HCT116 (cell line): ENCODE results near the gene DCAF8L2. TPM values are rescaled to one million over a fixed set of nuclear protein-coding genes. Genes with fewer than 3 reads are reported as not detected.

Experiments used
- ATAC-seq: fragments of 200-7000 bp; cut with Tn5 transposase; 2 replicates; pipeline ENCODE4 v1.9.1; 2020; ENCODE audit warnings: mild to moderate bottlenecking, moderate library complexity
- BruUV-seq: library from RNA; stranded (reverse); fragments of 400-500 nt; replicated peaks from 2 replicates; lab custom pipeline; 2021; lab: Mats Ljungman, UMichigan
- CTCF ChIA-PET: fragments of 300-600 bp; sonication (Branson Sonifier 250); formaldehyde crosslinking; loops from one replicate; lab custom pipeline; 2021; ENCODE audit warnings: antibody characterized with exemption; lab: Charles Lee
- POLR2A ChIA-PET: fragments of 300-600, 350-600 bp; sonication (Branson Sonifier 250); formaldehyde crosslinking; loops from one replicate; lab custom pipeline; 2021; ENCODE audit warnings: antibody characterized with exemption; lab: Charles Lee
- RAD21 ChIA-PET, 2 experiments: fragments of 300-600 bp; sonication (Branson Sonifier 250); formaldehyde crosslinking; loops; one replicate each; lab custom pipeline; 2023; ENCODE audit warnings: low total read pairs in 2 of 2; ENCODE audit not compliant: uncharacterized antibody in 2 of 2, unreplicated experiment in 2 of 2, low non-redundant PET in 1 of 2; lab: Charles Lee
- DNase-seq: peaks from one replicate; pipeline ENCODE4 v3.0.0-alpha.2; 2010; ENCODE audit warnings: low read depth, low spot score
- H2AFZ ChIP-seq: fragments of 200-600 bp; shearing (Covaris generic), sonication (generic); 2 replicates; pipeline ENCODE4 v1.6.1; 2017; ENCODE audit warnings: low read depth, mixed run types, mixed read lengths, antibody characterized with exemption, low read length; ENCODE audit not compliant: poor library complexity, severe bottlenecking
- H3K27ac ChIP-seq: 2 replicates; pipeline ENCODE4 v1.5.1; 2012; ENCODE audit warnings: low read depth, low read length
- H3K27me3 ChIP-seq: fragments of 200-600 bp; sonication (generic); 2 replicates; pipeline ENCODE4 v1.6.1; 2016; ENCODE audit warnings: mixed run types, low read length, mixed read lengths; ENCODE audit not compliant: insufficient read depth
- H3K36me3 ChIP-seq, 2 experiments: fragments of 200-500 bp in 1 of 2; fragments of 200-600 bp in 1 of 2; sonication (Bioruptor generic) in 1 of 2; sonication (generic) in 1 of 2; 2 replicates each; pipeline versions ENCODE4 v1.5.1 to v1.6.1; 2014 to 2016; ENCODE audit warnings: low read length in 2 of 2, inconsistent platforms in 1 of 2, mixed read lengths in 1 of 2, mixed run types in 1 of 2; ENCODE audit not compliant: insufficient read depth in 2 of 2, control insufficient read depth in 1 of 2
- H3K4me1 ChIP-seq, 2 experiments: fragments of 200-600 bp in 1 of 2; sonication (generic) in 1 of 2; 2 replicates each; pipeline versions ENCODE4 v1.5.1 to v1.6.1; 2012 to 2017; ENCODE audit warnings: low read length in 2 of 2, inconsistent platforms in 1 of 2, mild to moderate bottlenecking in 1 of 2, mixed read lengths in 1 of 2, mixed run types in 1 of 2, moderate library complexity in 1 of 2; ENCODE audit not compliant: insufficient read depth in 2 of 2, control insufficient read depth in 1 of 2
- H3K4me2 ChIP-seq: fragments of 200-600 bp; sonication (generic); 2 replicates; pipeline ENCODE4 v1.6.1; 2017; ENCODE audit warnings: mixed run types, low read length, mixed read lengths
- H3K4me3 ChIP-seq, 2 experiments: fragments of 200-600 bp in 1 of 2; sonication (generic) in 1 of 2; replicated peaks in 1 of 2; 2 replicates each; pipeline ENCODE4 v1.5.1; 2011 to 2016; ENCODE audit warnings: low read length in 2 of 2, control low read depth in 1 of 2, low read depth in 1 of 2, mild to moderate bottlenecking in 1 of 2, mixed read lengths in 1 of 2, mixed run types in 1 of 2
- H3K79me2 ChIP-seq: fragments of 200-600 bp; sonication (generic); 2 replicates; pipeline ENCODE4 v1.6.1; 2017; ENCODE audit warnings: mild to moderate bottlenecking, mixed run types, low read length, moderate library complexity, mixed read lengths; ENCODE audit not compliant: insufficient read depth
- H3K9ac ChIP-seq: fragments of 200-600 bp; sonication (generic); 2 replicates; pipeline ENCODE4 v1.6.1; 2016; ENCODE audit warnings: low read length, mixed read lengths
- H3K9me2 ChIP-seq: fragments of 200-600 bp; sonication (generic), shearing (Covaris generic); 2 replicates; pipeline ENCODE4 v1.6.1; 2017; ENCODE audit warnings: mixed run types, mild to moderate bottlenecking, moderate library complexity; ENCODE audit not compliant: insufficient read depth
- H3K9me3 ChIP-seq, 2 experiments: fragments of 200-500 bp in 1 of 2; fragments of 200-600 bp in 1 of 2; sonication (Bioruptor generic) in 1 of 2; sonication (generic) in 1 of 2; 2 replicates each; pipeline ENCODE4 v1.6.1; 2014 to 2017; ENCODE audit warnings: low read length in 2 of 2, mixed read lengths in 2 of 2, inconsistent platforms in 1 of 2, low read depth in 1 of 2, mild to moderate bottlenecking in 1 of 2, mixed run types in 1 of 2, moderate library complexity in 1 of 2; ENCODE audit not compliant: control insufficient read depth in 1 of 2, insufficient read depth in 1 of 2
- H4K20me1 ChIP-seq: fragments of 200-600 bp; sonication (generic), shearing (Covaris generic); 2 replicates; pipeline ENCODE4 v1.6.1; 2017; ENCODE audit warnings: mixed run types, mild to moderate bottlenecking, moderate library complexity; ENCODE audit not compliant: insufficient read depth
- ATF3 ChIP-seq: IDR thresholded peaks from 2 replicates; pipeline ENCODE4 v1.6.1; 2012
- CBX3 ChIP-seq: IDR thresholded peaks from 2 replicates; pipeline ENCODE4 v1.6.1; 2012; ENCODE audit warnings: low read depth
- CEBPB ChIP-seq: IDR thresholded peaks from 2 replicates; pipeline ENCODE4 v1.6.1; 2012; ENCODE audit warnings: low read depth
- CTCF ChIP-seq, 3 experiments: fragments of 200-600 bp in 1 of 3; sonication (generic) in 1 of 3; IDR thresholded peaks in 2 of 3; conservative IDR thresholded peaks in 1 of 3; 2 replicates each; pipeline ENCODE4 v1.5.1; 2012 to 2017; ENCODE audit warnings: low read depth in 2 of 3, low read length in 2 of 3, antibody characterized with exemption in 1 of 3, borderline replicate concordance in 1 of 3, control low read depth in 1 of 3, mild to moderate bottlenecking in 1 of 3, mixed read lengths in 1 of 3, mixed run types in 1 of 3, moderate library complexity in 1 of 3; ENCODE audit not compliant: insufficient read depth in 1 of 3
- EGR1 ChIP-seq: IDR thresholded peaks from 2 replicates; pipeline ENCODE4 v1.6.1; 2012; ENCODE audit warnings: low read depth
- EZH2phosphoT487 ChIP-seq: fragments of 200-600 bp; IDR thresholded peaks from 2 replicates; pipeline ENCODE4 v1.6.1; 2018; ENCODE audit warnings: antibody characterized with exemption, borderline replicate concordance
- MAX ChIP-seq: IDR thresholded peaks from 2 replicates; pipeline ENCODE4 v1.6.1; 2012
- POLR2A ChIP-seq: IDR thresholded peaks from 2 replicates; pipeline ENCODE4 v1.7.0; 2011; ENCODE audit warnings: borderline replicate concordance; ENCODE audit not compliant: insufficient read depth, insufficient read length; ENCODE audit errors: extremely low read depth
- SP1 ChIP-seq: IDR thresholded peaks from 2 replicates; pipeline ENCODE4 v1.6.1; 2012; ENCODE audit warnings: low read depth
- YY1 ChIP-seq: IDR thresholded peaks from 2 replicates; pipeline ENCODE4 v1.6.1; 2011; ENCODE audit warnings: low read length, low read depth, moderate library complexity, mild to moderate bottlenecking; ENCODE audit not compliant: insufficient replicate concordance; ENCODE audit errors: extremely low read depth
- intact Hi-C: fragments of 100-400 bp; cut with micrococcal nuclease; formaldehyde crosslinking; loops from 2 replicates; pipeline ENCODE4 v1.10.0; 2022
- total RNA-seq: library from RNA; stranded (reverse); gene quantifications from one replicate; pipeline ENCODE4 v1.2.1, GENCODE V29; 2021; ENCODE audit not compliant: unreplicated experiment

Gene DCAF8L2
- total RNA-seq, 1 experiment from 2014 or later = not detected

- DNase-seq = no peak
- ChIA-PET CTCF (no interaction called here), POLR2A (no interaction called here), RAD21 (no interaction called here)
- Histone ChIP-seq H2AFZ (no peak overlapping the region), H3K79me2 (no peaks in the 10 kb centered on the region), H3K4me3 (no peak overlapping the region), H3K27ac (no peak overlapping the region), H3K4me1 (no peaks in the 10 kb centered on the region), H3K9me2 (no peaks in the 10 kb centered on the region), H3K27me3 (no peaks in the 10 kb centered on the region), H4K20me1 (no peaks in the 10 kb centered on the region), H3K9me3 (no peaks in the 10 kb centered on the region), H3K36me3 (no peaks in the 10 kb centered on the region), H3K4me2 (no peak overlapping the region), H3K9ac (no peak overlapping the region)
- TF ChIP-seq YY1 (no peak), POLR2A (no peak), SP1 (no peak), EGR1 (no peak), EZH2phosphoT487 (no peak), CBX3 (no peak), ATF3 (no peak), MAX (no peak), CTCF (IDR thresholded peaks at IDR 0.05 in 2 of 3, conservative IDR thresholded peaks at IDR 0.05 in 1 of 3; ENCODE audit: borderline replicate concordance in 1 of 3, insufficient read depth in 1 of 3, low read depth in 2 of 3, low read length in 2 of 3) (no peak), CEBPB (no peak)
- no TSS peak for BruUV-seq
- ATAC-seq = no peak
- intact Hi-C loops = no loop called here
Measured at GRCh38 chrX:27680726-27681125, 90.6 kb downstream of the DCAF8L2 start.
